SK-N-SH (cell line): ENCODE results near the gene PIANP. TPM values are rescaled to one million over a fixed set of nuclear protein-coding genes. Genes with fewer than 3 reads are reported as not detected.

Experiments
- CTCF ChIA-PET: fragments of 300-600, 350-600 bp; formaldehyde crosslinking; extraction: SDS; loops from one replicate; lab custom pipeline; 2021; lab: Yijun Ruan, JAX
- POLR2A ChIA-PET: fragments of 350-600 bp; sonication (Branson Sonifier 250); formaldehyde crosslinking; extraction: SDS; loops from one replicate; lab custom pipeline; 2020; ENCODE audit warnings: antibody characterized with exemption, inconsistent platforms; lab: Yijun Ruan, JAX
- DNase-seq: peaks from one replicate; pipeline ENCODE4 v3.0.0; 2012
- H2AFZ ChIP-seq: fragments of 200-600 bp; sonication (generic); 2 replicates; pipeline ENCODE4 v1.8.1; 2016; ENCODE audit warnings: antibody characterized with exemption, mild to moderate bottlenecking, low read depth
- H3F3A ChIP-seq: fragments of 200-600 bp; sonication (generic); replicated peaks from 2 replicates; pipeline ENCODE3; 2016; ENCODE audit warnings: antibody characterized with exemption, mild to moderate bottlenecking; ENCODE audit not compliant: insufficient read depth
- H3K27ac ChIP-seq, 2 experiments: fragments of 200-500 bp in 1 of 2; fragments of 200-600 bp in 1 of 2; sonication (Bioruptor generic) in 1 of 2; sonication (generic), shearing (Covaris generic) in 1 of 2; 2 replicates each; pipeline versions ENCODE4 v1.5.1 to v1.6.1; 2014 to 2016; ENCODE audit warnings: low read depth in 2 of 2, inconsistent platforms in 1 of 2, low read length in 1 of 2, mild to moderate bottlenecking in 1 of 2, mixed read lengths in 1 of 2
- H3K27me3 ChIP-seq: fragments of 200-600 bp; sonication (generic), shearing (Covaris generic); 2 replicates; pipeline ENCODE4 v1.6.1; 2016; ENCODE audit warnings: mixed run types; ENCODE audit not compliant: insufficient read depth
- H3K36me3 ChIP-seq, 2 experiments: fragments of 200-500 bp in 1 of 2; fragments of 200-600 bp in 1 of 2; sonication (Bioruptor generic) in 1 of 2; sonication (generic) in 1 of 2; replicated peaks in 1 of 2; 2 replicates each; pipeline versions ENCODE3 to v1.5.1; 2014 to 2016; ENCODE audit warnings: low read length in 1 of 2, mild to moderate bottlenecking in 1 of 2; ENCODE audit not compliant: insufficient read depth in 2 of 2, control insufficient read depth in 1 of 2
- H3K4me1 ChIP-seq, 2 experiments: fragments of 200-500 bp in 1 of 2; fragments of 200-600 bp in 1 of 2; sonication (Bioruptor generic) in 1 of 2; sonication (generic), shearing (Covaris generic) in 1 of 2; 2 replicates each; pipeline versions ENCODE4 v1.5.1 to v1.6.1; 2014 to 2016; ENCODE audit warnings: low read depth in 1 of 2, low read length in 1 of 2, mixed run types in 1 of 2; ENCODE audit not compliant: insufficient read depth in 2 of 2, control insufficient read depth in 1 of 2
- H3K4me2 ChIP-seq: fragments of 200-600 bp; sonication (generic), shearing (Covaris generic); 2 replicates; pipeline ENCODE4 v1.6.1; 2017; ENCODE audit warnings: mixed run types
- H3K4me3 ChIP-seq, 2 experiments: fragments of 200-500 bp in 1 of 2; fragments of 200-600 bp in 1 of 2; sonication (Bioruptor generic) in 1 of 2; sonication (generic), shearing (Covaris generic) in 1 of 2; 2 replicates each; pipeline versions ENCODE4 v1.5.1 to v1.8.1; 2014 to 2016; ENCODE audit warnings: low read depth in 2 of 2, inconsistent platforms in 1 of 2, low read length in 1 of 2, mild to moderate bottlenecking in 1 of 2, mixed read lengths in 1 of 2, moderate library complexity in 1 of 2
- H3K79me2 ChIP-seq: fragments of 200-600 bp; sonication (generic); 2 replicates; pipeline ENCODE4 v1.8.1; 2017; ENCODE audit warnings: mild to moderate bottlenecking; ENCODE audit not compliant: insufficient read depth
- H3K9ac ChIP-seq: fragments of 200-600 bp; sonication (generic); 2 replicates; pipeline ENCODE4 v1.6.1; 2017; ENCODE audit warnings: mixed run types
- H3K9me2 ChIP-seq: fragments of 200-600 bp; sonication (generic); 2 replicates; pipeline ENCODE4 v1.6.1; 2017; ENCODE audit warnings: mixed run types
- H3K9me3 ChIP-seq: fragments of 200-600 bp; sonication (generic); 2 replicates; pipeline ENCODE4 v1.6.1; 2017; ENCODE audit warnings: mixed run types, mild to moderate bottlenecking, moderate library complexity
- H4K20me1 ChIP-seq: fragments of 200-600 bp; sonication (generic); 2 replicates; pipeline ENCODE4 v1.6.1; 2017; ENCODE audit warnings: mild to moderate bottlenecking, mixed run types; ENCODE audit not compliant: insufficient read depth
- CHD2 ChIP-seq: fragments of 150-350 bp; IDR thresholded peaks from 2 replicates; pipeline ENCODE4 v1.6.1; 2018; ENCODE audit warnings: low read length; ENCODE audit not compliant: partially characterized antibody
- ELF1 ChIP-seq: IDR thresholded peaks from 2 replicates; pipeline ENCODE4 v1.4.0; 2012
- EP300 ChIP-seq, 2 experiments: IDR thresholded peaks; 2 replicates each; pipeline versions ENCODE4 v1.4.0 to v1.6.1; 2012; ENCODE audit warnings: borderline replicate concordance in 1 of 2, low read depth in 1 of 2, low read length in 1 of 2
- GABPA ChIP-seq: IDR thresholded peaks from 2 replicates; pipeline ENCODE4 v1.4.0; 2012; ENCODE audit warnings: low read depth, mild to moderate bottlenecking
- MEF2A ChIP-seq: IDR thresholded peaks from 2 replicates; pipeline ENCODE4 v1.4.0; 2012; ENCODE audit warnings: low read depth, borderline replicate concordance
- NFIC ChIP-seq: IDR thresholded peaks from 2 replicates; pipeline ENCODE4 v1.4.0; 2012; ENCODE audit warnings: borderline replicate concordance
- RAD21 ChIP-seq: IDR thresholded peaks from 2 replicates; pipeline ENCODE4 v1.6.1; 2012; ENCODE audit warnings: mild to moderate bottlenecking, low read length
- RXRA ChIP-seq: IDR thresholded peaks from 2 replicates; pipeline ENCODE4 v1.4.0; 2012; ENCODE audit warnings: low read depth, mild to moderate bottlenecking, borderline replicate concordance
- SIN3A ChIP-seq: IDR thresholded peaks from 2 replicates; pipeline ENCODE4 v1.6.1; 2012; ENCODE audit warnings: low read depth, mild to moderate bottlenecking, low read length, moderate library complexity, borderline replicate concordance
- TEAD4 ChIP-seq: IDR thresholded peaks from 2 replicates; pipeline ENCODE4 v1.4.0; 2012; ENCODE audit warnings: mild to moderate bottlenecking, borderline replicate concordance; ENCODE audit not compliant: insufficient read depth
- YY1 ChIP-seq: IDR thresholded peaks from 2 replicates; pipeline ENCODE4 v1.4.0; 2012; ENCODE audit warnings: low read depth, mild to moderate bottlenecking
- WGBS: methylation state at CpG from one replicate; pipeline ENCODE4 v1.1.6; 2017; ENCODE audit warnings: low lambda C conversion rate; 5-methylcytosine and 5-hydroxymethylcytosine counted together
- polyA plus RNA-seq, 3 experiments: library from polyadenylated mRNA; depleted of rRNA; stranded (reverse); fragments of >200 nt; gene quantifications; 2 replicates each; pipeline ENCODE4 v1.2.3, GENCODE V29; 2012
- TF ChIP-seq, protein P1 (sequence below): fragments of 150-350 bp; IDR thresholded peaks from 2 replicates; pipeline ENCODE4 v1.6.1; 2016; ENCODE audit warnings: mild to moderate bottlenecking, low read depth, low read length
- TF ChIP-seq, protein P2 (sequence below): fragments of 200-600 bp; sonication (generic); IDR thresholded peaks from 2 replicates; pipeline ENCODE4 v1.6.1; 2017; ENCODE audit warnings: antibody characterized with exemption, mild to moderate bottlenecking, moderate library complexity
- TF ChIP-seq, protein P3 (sequence below): fragments of 150-350 bp; IDR thresholded peaks from 2 replicates; pipeline ENCODE4 v1.6.1; 2017; ENCODE audit warnings: antibody characterized with exemption, low read length, low read depth, borderline replicate concordance
- TF ChIP-seq, protein P4 (sequence below): IDR thresholded peaks from 2 replicates; pipeline ENCODE4 v1.6.1; 2012; ENCODE audit warnings: mild to moderate bottlenecking, low read depth, low read length, moderate library complexity
- TF ChIP-seq, protein P5 (sequence below): IDR thresholded peaks from 2 replicates; pipeline ENCODE4 v1.4.0; 2012; ENCODE audit warnings: low read depth, borderline replicate concordance

Gene PIANP
- polyA plus RNA-seq, 1 of the 3 experiments (the other 2 are of a cell fraction), result 9.9 TPM

DNA sequence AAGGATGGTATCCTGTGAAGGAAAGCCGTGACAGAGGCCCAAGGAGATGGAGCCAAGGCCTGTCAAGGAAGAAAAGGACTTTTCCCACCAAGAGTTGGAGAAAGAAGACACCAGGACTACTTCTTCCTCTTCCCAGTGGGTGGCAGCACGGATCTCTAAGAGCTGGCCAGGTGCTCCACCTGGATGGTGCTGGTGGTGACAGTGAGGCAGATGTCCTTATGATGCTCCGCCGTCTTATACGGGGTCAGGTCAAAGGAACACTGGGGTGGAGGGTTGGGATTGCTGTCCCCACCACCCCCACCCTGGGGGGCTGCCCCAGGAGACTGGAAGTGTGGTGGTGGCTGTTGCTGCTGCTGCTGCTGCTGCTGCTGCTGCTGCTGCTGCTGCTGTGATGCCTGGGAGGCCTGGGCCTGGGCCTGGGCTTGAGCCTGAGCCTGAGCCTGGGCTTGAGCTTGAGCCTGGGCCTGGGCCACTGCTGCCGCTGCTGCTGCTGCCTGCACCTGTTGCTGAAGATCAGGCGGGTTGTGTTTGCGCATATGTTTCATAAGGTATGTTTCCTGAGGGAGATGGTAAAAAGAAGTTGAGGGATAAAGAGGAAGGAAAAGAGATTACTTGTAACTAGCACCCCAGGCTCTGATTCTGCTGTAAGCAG, 32.9 kb downstream of the PIANP start:
- no peak for DNase-seq
- no peak overlapping the region for H3K4me2 ChIP-seq
- H3K27me3 ChIP-seq, result no peaks in the 10 kb centered on the region
- H3K79me2 ChIP-seq, result peaks cover 6% of the 10 kb centered on the region
- peaks cover 42% of the 10 kb centered on the region for H3F3A ChIP-seq
- no peak overlapping the region for H2AFZ ChIP-seq
- H3K9me3 ChIP-seq, result no peaks in the 10 kb centered on the region
- H3K36me3 ChIP-seq, result peaks cover 46 to 63% of the 10 kb centered on the region in 2 experiments
- WGBS, result 98% methylated on average over 8 of the region's 8 CpGs
- H3K4me1 ChIP-seq, result no peaks in the 10 kb centered on the region
- no peaks in the 10 kb centered on the region for H4K20me1 ChIP-seq
- H3K9ac ChIP-seq, result no peak overlapping the region
- H3K9me2 ChIP-seq, result no peaks in the 10 kb centered on the region
- no peak overlapping the region for H3K4me3 ChIP-seq
- ChIA-PET POLR2A (interaction anchor here (0.7 kb wide), 1 partner anchor 22 kb away, joined by 4 read pairs; the partner anchor contains the start of gene ZNF384), CTCF (interaction anchor here (1.0 to 2.0 kb wide), 6 partner anchors 9 to 21 kb away, joined by 3 to 11 read pairs (median 4); partner anchors contain the start of gene ZNF384)
- TF ChIP-seq, protein P1, sequence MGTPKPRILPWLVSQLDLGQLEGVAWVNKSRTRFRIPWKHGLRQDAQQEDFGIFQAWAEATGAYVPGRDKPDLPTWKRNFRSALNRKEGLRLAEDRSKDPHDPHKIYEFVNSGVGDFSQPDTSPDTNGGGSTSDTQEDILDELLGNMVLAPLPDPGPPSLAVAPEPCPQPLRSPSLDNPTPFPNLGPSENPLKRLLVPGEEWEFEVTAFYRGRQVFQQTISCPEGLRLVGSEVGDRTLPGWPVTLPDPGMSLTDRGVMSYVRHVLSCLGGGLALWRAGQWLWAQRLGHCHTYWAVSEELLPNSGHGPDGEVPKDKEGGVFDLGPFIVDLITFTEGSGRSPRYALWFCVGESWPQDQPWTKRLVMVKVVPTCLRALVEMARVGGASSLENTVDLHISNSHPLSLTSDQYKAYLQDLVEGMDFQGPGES, result no peak
- TF ChIP-seq, protein P2, sequence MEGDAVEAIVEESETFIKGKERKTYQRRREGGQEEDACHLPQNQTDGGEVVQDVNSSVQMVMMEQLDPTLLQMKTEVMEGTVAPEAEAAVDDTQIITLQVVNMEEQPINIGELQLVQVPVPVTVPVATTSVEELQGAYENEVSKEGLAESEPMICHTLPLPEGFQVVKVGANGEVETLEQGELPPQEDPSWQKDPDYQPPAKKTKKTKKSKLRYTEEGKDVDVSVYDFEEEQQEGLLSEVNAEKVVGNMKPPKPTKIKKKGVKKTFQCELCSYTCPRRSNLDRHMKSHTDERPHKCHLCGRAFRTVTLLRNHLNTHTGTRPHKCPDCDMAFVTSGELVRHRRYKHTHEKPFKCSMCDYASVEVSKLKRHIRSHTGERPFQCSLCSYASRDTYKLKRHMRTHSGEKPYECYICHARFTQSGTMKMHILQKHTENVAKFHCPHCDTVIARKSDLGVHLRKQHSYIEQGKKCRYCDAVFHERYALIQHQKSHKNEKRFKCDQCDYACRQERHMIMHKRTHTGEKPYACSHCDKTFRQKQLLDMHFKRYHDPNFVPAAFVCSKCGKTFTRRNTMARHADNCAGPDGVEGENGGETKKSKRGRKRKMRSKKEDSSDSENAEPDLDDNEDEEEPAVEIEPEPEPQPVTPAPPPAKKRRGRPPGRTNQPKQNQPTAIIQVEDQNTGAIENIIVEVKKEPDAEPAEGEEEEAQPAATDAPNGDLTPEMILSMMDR, result 0 out of 2 replicates have a peak, but pooled peaks have one; percentile 29
- TF ChIP-seq RXRA (no peak), SIN3A (no peak)
- no peak overlapping the region for H3K27ac ChIP-seq

DNA sequence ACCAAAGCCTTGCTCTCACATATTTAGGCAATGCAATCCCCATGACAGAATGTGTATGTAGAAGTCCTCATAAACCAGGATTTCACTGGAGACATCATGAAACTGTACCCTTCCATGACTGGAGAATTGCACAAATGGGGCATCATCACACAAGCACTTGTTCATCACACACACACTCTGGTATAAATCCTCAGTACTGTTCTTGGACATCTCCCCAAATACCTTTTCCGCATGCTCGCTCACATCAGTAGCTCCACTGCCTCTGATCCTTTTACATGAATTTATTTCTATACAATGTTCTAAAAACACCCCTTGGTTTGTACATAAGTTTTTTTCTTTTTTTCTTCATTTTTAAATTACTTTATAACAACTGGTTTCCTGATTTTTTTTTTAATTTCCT, 34.4 kb downstream of the PIANP start:
- Histone ChIP-seq H3K4me2 (no peak overlapping the region), H4K20me1 (no peaks in the 10 kb centered on the region), H2AFZ (no peak overlapping the region), H3K27ac (no peak overlapping the region), H3K9ac (no peak overlapping the region), H3K27me3 (no peaks in the 10 kb centered on the region), H3K4me1 (peaks cover 4% of the 10 kb centered on the region in 2 experiments; a peak in 3 of 4 replicates), H3K79me2 (peaks cover 17% of the 10 kb centered on the region), H3K9me2 (no peaks in the 10 kb centered on the region), H3F3A (peaks cover 39% of the 10 kb centered on the region), H3K36me3 (peaks cover 38 to 48% of the 10 kb centered on the region in 2 experiments), H3K9me3 (no peaks in the 10 kb centered on the region), H3K4me3 (no peak overlapping the region)
- ChIA-PET POLR2A (interaction anchor here (3.8 kb wide), 1 partner anchor 23 kb away, joined by 16 read pairs; the partner anchor contains the start of gene ZNF384), CTCF (interaction anchor here (0.9 to 1.5 kb wide), 2 partner anchors 18 to 96 kb away, joined by 3 read pairs; no protein-coding TSS in a partner anchor)
- DNase-seq, result no peak
- WGBS, result 100% methylated on average over 2 of the region's 2 CpGs
- TF ChIP-seq MEF2A (no peak), NFIC (no peak), YY1 (no peak), TEAD4 (no peak), EP300 (IDR thresholded peaks at IDR 0.05; ENCODE audit: borderline replicate concordance in 1 of 2, low read depth in 1 of 2, low read length in 1 of 2) (no peak), RAD21 (no peak), ELF1 (no peak), CHD2 (no peak), GABPA (no peak)
- TF ChIP-seq, protein P1, result no peak
- TF ChIP-seq, protein P3, sequence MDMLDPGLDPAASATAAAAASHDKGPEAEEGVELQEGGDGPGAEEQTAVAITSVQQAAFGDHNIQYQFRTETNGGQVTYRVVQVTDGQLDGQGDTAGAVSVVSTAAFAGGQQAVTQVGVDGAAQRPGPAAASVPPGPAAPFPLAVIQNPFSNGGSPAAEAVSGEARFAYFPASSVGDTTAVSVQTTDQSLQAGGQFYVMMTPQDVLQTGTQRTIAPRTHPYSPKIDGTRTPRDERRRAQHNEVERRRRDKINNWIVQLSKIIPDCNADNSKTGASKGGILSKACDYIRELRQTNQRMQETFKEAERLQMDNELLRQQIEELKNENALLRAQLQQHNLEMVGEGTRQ, result no peak
- TF ChIP-seq, protein P4, sequence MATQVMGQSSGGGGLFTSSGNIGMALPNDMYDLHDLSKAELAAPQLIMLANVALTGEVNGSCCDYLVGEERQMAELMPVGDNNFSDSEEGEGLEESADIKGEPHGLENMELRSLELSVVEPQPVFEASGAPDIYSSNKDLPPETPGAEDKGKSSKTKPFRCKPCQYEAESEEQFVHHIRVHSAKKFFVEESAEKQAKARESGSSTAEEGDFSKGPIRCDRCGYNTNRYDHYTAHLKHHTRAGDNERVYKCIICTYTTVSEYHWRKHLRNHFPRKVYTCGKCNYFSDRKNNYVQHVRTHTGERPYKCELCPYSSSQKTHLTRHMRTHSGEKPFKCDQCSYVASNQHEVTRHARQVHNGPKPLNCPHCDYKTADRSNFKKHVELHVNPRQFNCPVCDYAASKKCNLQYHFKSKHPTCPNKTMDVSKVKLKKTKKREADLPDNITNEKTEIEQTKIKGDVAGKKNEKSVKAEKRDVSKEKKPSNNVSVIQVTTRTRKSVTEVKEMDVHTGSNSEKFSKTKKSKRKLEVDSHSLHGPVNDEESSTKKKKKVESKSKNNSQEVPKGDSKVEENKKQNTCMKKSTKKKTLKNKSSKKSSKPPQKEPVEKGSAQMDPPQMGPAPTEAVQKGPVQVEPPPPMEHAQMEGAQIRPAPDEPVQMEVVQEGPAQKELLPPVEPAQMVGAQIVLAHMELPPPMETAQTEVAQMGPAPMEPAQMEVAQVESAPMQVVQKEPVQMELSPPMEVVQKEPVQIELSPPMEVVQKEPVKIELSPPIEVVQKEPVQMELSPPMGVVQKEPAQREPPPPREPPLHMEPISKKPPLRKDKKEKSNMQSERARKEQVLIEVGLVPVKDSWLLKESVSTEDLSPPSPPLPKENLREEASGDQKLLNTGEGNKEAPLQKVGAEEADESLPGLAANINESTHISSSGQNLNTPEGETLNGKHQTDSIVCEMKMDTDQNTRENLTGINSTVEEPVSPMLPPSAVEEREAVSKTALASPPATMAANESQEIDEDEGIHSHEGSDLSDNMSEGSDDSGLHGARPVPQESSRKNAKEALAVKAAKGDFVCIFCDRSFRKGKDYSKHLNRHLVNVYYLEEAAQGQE, result no peak
- TF ChIP-seq, protein P5, sequence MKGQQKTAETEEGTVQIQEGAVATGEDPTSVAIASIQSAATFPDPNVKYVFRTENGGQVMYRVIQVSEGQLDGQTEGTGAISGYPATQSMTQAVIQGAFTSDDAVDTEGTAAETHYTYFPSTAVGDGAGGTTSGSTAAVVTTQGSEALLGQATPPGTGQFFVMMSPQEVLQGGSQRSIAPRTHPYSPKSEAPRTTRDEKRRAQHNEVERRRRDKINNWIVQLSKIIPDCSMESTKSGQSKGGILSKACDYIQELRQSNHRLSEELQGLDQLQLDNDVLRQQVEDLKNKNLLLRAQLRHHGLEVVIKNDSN, result no peak
